ENCODE measurements around the gene GPR149.
"Not testable (repeated sequence)": the region's sequence is repeated elsewhere in the genome, so short reads cannot be mapped to it uniquely, and the experiment has no call there.

The GPR149 gene

GRCh38 chr3:154430014-154430413 is at the start of gene GPR149:
GPR149 (minus strand) TSS chr3:154430190; CDS start chr3:154429615, 575 bp downstream.
- DNase-seq (ENCODE audit: low read depth in 2 of 2) = no peak

- DNase-seq (ENCODE audit: low read depth in 2 of 2) = no peak
These were observed 43.8 kb upstream of the GPR149 start for GRCh38 chr3:154473769-154474168.

GRCh38 chr3:154469585-154469984 is 39.6 kb upstream of the GPR149 start:
- no peak for DNase-seq (ENCODE audit: low read depth in 2 of 2)

GRCh38 chr3:154464440-154465190 is 34.6 kb upstream of the GPR149 start:
- no peak for DNase-seq (ENCODE audit: low read depth in 2 of 2)

- no peak for DNase-seq (ENCODE audit: low read depth in 2 of 2)
These were observed 28.6 kb upstream of the GPR149 start for GRCh38 chr3:154458560-154458959.

- DNase-seq (ENCODE audit: low read depth in 2 of 2) = not testable (repeated sequence)
These were observed 9.1 kb upstream of the GPR149 start for GRCh38 chr3:154439081-154439480.

GRCh38 chr3:154431043-154431442 is 1.1 kb upstream of the GPR149 start:
- no peak for DNase-seq (ENCODE audit: low read depth in 2 of 2)

- DNase-seq (ENCODE audit: low read depth in 2 of 2) = no peak
These were observed 1.4 kb downstream of the GPR149 start for GRCh38 chr3:154428286-154429206.

GRCh38 chr3:154427685-154428285 is 2.2 kb downstream of the GPR149 start:
- no peak for DNase-seq (ENCODE audit: low read depth in 2 of 2)

GRCh38 chr3:154422694-154423093 is 7.3 kb downstream of the GPR149 start:
- DNase-seq (ENCODE audit: low read depth in 2 of 2) = no peak

- no peak for DNase-seq (ENCODE audit: low read depth in 2 of 2)
These were observed 8.9 kb downstream of the GPR149 start for GRCh38 chr3:154421083-154421482.

GRCh38 chr3:154398084-154398967 is 31.7 kb downstream of the GPR149 start:
- no peak for DNase-seq (ENCODE audit: low read depth in 2 of 2)

- no peak for DNase-seq (ENCODE audit: low read depth in 2 of 2)
These were observed 40.1 kb downstream of the GPR149 start for GRCh38 chr3:154389861-154390260.

- DNase-seq (ENCODE audit: low read depth in 2 of 2) = no peak
These were observed 45.5 kb downstream of the GPR149 start for GRCh38 chr3:154384479-154384878.

- DNase-seq (ENCODE audit: low read depth in 2 of 2) = no peak
These were observed 51.7 kb downstream of the GPR149 start for GRCh38 chr3:154378311-154378710.

- no peak for DNase-seq (ENCODE audit: low read depth in 2 of 2)
These were observed 62.8 kb downstream of the GPR149 start for GRCh38 chr3:154367221-154367620.

GRCh38 chr3:154364849-154365248 is 65.1 kb downstream of the GPR149 start:
- no peak for DNase-seq (ENCODE audit: low read depth in 2 of 2)

- no peak for DNase-seq (ENCODE audit: low read depth in 2 of 2)
These were observed 68.9 kb downstream of the GPR149 start for GRCh38 chr3:154361099-154361498.

GRCh38 chr3:154356009-154356408 is 74.0 kb downstream of the GPR149 start:
- DNase-seq (ENCODE audit: low read depth in 2 of 2) = no peak

GRCh38 chr3:154349223-154349622 is 80.8 kb downstream of the GPR149 start:
- DNase-seq (ENCODE audit: low read depth in 2 of 2) = no peak

GRCh38 chr3:154345422-154346122 is 84.4 kb downstream of the GPR149 start:
- DNase-seq (ENCODE audit: low read depth in 2 of 2) = no peak
